Left colon (tissue), 2 donors: ENCODE measurements around the gene FAM107A. TPM values are rescaled to one million over a fixed set of nuclear protein-coding genes. Genes with fewer than 3 reads are reported as not detected.
A peak's percentile ranks its signal among the peaks of the same experiment; 100 is the strongest.
"Not testable (repeated sequence)": the region's sequence is repeated elsewhere in the genome, so short reads cannot be mapped to it uniquely, and the experiment has no call there.

Source experiments
- ATAC-seq: fragments of 200-7000 bp; cut with Tn5 transposase; one replicate; pipeline ENCODE4 v1.9.1; 2020; ENCODE audit warnings: mild to moderate bottlenecking, moderate library complexity
- DNase-seq, 2 donors: peaks; one replicate each; pipeline ENCODE4 v3.0.0-alpha.2; 2020
- intact Hi-C, 2 donors: fragments of 100-400 bp; cut with DNase I in 1 of 2; cut with micrococcal nuclease in 1 of 2; formaldehyde crosslinking; loops; one replicate each; pipeline versions ENCODE4 v1.11.2 to v1.14.0; 2022; cut with DNase I, micrococcal nuclease
- total RNA-seq, 2 donors: library from RNA; stranded (reverse); fragmentation: NEBNext Ultra II Directional; extraction: Animal tissue kit (Norgen Biotek cat#: 25700); gene quantifications; one replicate each; pipeline ENCODE4 v1.2.1, GENCODE V29; 2021
- donor health status: DM: no; HTN: no; CAD: no.
- donor health status: DM: yes; HTN: yes; CAD: no.

The FAM107A gene
- total RNA-seq, 2 donors from 2014 or later = 7.8 to 10.2 TPM

DNA sequence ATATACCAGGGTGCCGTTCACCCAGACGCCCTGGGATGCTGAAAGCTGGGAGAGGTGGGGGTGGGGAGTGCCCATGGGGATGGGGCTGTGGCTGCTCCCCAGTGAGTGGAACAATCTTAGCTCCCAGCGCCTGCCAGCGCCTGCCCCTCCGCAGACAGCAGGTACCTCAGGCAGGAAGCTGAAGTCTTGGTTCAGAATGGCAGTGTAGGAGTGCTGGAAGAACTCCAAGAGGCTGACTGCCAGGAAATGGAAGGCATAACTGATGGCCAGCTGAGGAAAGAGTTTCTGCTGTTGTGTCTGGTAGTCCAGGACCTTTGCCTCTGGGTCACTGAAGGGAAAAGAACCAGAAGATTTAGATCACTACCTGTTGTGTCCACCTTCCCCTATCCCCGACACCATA is 48.6 kb downstream of the FAM107A start:
- peak; percentile 50 to 63 for DNase-seq
- ATAC-seq = peak; percentile 53
- intact Hi-C loops = no loop called here

DNA sequence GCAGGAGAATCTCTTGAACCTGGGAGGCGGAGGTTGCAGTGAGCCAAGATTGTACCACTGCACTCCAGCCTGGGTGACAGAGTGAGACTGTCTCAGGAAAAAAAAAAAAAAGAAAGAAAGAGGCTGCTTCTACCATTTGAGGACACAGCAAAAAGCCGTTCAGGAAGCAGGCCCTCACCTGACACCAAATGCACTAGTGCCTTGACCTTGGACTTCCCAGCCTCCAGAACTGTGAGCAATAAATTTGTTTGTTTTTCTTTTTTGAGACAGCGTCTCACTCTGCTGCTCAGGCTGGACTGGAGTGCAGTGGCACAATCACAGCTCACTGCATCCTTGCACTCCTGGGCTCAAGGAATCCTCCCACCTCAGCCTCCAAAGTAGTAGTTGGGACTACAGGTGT is 49.8 kb downstream of the FAM107A start:
- intact Hi-C loops, ATAC-seq, DNase-seq: not testable (repeated sequence)

DNA sequence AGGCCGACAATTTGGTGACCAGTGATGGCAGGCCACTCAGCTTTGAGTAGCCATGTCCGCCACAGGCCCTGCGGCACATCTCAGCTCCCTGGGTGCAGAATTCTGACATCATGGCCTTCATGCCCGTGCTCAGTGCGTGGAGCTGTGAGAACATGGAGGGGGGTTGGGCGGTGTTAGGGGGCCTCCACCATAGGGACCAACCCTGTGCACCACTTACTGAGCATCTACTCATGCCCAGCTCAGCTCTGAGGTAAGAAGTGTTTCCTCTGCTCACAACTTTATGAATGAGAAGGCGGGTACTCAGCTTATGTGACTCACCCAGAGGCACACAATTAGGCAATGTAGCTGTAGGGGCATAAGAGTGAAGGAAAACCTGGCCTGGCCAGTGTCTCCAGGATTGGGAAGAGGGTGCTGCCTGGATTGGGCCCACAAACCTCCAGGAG is 50.7 kb downstream of the FAM107A start:
- intact Hi-C loops = no loop called here
- DNase-seq (no peak), ATAC-seq (peak; percentile 44)

DNA sequence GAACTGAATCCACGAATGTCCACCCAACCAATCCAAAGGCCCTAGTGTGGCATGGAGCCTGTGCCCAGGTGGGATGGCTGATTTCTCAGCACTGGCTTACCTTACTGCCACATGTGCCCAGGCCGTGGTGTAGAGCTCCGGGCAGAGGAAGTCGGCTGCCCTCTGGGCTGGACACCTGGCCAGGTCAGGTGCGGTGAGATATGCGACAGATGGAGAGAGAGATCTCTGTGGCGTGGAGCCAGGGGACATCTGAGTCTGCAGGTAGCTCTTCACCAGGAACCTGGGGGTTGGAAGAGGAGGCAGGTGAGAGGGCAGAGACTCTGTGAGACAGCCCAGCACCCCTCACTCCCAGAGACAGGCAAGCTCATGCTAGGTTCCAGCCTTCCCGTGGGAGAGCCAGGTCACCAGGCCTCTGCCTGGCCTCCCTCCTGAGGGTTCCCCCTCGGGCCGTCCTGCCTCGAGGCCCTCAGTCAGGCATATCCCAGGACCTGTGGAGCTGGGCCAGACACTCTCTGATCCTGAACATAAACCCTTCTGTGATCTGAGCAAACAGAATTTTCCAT is 52.8 kb downstream of the FAM107A start:
- no peak for DNase-seq
- intact Hi-C loops = no loop called here
- ATAC-seq = no peak

DNA sequence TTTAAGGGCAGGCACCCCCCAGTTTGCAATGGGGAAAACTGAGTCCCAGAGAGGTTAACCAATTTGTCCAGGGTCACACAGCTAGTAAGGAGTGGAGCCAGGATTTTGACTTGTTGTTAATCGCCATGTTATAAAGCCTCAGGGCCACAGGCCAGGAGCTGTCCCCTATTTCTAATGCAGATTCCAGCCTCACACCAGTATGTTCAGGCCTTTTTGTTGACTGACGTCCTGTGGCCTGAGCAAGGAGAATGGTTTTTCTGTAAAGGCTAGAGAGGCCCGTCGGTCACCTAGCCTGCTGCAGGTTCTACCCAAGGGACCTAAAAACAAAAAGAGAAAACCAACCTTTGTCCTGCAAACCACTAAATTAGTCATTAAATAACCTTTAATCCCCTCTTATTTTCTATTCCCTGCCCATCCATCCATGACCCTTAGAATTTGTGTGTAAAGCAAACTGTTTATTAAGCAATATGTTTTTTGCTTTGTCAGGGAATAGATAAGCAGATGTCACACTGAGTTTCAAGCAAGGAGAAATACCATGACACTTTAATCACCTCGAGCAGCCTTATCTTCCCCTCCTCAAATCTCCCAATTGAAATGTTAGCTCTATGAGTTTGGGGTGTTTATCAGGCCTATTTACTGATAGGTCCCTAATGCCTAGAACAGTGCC is 54.3 kb downstream of the FAM107A start:
- no peak for DNase-seq
- no peak for ATAC-seq
- intact Hi-C loops = no loop called here

DNA sequence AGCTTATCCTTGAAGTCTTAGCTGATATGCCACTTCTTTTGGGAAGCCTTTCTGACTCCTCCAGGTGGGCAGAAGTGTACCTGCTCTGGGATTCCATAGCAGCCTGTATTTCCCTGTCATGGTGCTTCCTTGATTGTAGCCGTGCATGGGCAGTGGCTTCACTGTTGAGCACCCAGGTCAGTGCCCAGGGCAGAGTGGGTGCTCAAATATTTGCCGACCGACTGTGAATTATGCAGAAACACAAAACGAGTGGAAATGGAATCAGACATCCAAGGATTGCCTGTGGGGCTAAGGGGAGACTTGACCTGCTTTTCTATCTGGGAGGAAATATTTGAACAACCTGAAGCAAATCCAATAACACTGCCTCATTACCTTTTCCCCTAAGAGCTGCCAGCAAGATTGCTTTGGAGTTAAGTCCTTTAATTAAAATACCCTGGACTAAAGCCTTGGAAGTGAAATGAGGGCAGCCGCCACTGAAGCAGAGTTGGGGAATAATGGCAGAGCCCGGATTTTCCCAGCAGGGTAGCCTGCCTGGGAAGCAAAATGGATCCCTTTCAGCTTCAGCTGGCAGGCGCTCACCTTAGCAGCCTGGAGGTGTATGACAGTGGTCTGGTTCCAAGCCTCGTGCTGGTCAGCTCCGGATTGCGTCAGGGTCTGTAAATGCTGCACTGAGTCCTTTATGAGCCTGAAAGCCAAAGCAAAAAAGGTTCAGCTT is 55.1 kb downstream of the FAM107A start:
- intact Hi-C loops = no loop called here
- ATAC-seq (no peak), DNase-seq (no peak)

DNA sequence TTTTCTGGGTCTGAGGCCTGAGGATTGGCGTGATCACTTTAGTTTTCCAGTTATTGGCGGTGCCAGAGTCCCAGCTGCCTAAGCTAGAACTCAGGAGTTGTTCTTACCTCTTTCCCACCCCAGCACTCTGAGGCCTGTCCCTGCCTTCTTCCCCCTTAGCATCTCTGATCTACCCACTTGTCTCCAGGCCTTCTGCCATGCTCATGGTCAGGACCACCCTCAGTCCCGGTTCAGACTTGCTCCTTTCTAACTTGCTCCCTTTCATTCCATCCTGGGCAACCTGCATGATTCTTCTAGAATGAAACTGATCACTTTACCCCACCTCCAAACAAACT is 55.9 kb downstream of the FAM107A start:
- DNase-seq (no peak), ATAC-seq (no peak)
- intact Hi-C loops = no loop called here

DNA sequence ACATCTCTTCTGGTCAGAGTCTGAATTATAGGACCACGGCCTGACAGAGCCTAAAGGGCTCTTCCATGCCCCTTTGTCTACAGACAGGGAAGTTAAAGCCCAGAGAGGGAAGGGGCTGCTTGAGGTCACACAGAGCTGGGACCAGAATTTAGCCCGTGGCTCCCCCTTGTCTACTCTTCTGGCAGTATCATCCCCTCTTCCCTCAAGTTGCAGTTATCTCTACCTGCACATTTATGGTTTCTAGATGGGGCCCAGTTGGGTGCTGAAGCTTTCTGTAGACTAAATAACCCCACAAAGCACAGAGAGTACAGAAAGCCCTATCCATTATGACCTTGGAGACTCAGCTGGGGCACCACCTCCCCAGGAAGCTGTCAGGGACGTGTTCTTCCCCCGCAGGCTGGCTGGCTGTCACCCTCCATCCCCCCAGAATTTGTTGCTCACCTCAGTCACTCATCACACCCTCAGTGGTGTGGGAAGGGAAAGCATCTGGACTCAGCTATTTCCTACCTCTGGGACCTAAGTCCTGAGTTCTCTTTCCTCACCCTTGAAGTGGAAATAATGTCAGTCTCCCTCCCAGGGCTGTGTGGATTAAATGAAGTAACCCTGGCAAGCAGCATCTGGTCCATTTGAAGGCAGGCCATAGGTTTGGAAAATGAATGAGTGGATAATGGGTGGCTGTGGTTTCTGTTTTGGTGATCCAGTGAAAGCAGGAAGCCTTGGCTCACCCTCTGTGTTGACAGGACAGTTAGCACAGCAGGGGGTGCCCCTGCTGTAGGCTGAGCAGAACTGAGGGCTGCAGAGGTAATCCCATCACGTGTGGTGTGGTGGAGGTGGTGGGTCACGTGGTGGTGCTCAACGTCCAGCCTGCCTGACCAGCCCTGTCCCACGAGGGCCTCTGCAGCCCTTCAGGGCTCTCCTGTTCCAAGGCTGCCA is 56.5 kb downstream of the FAM107A start:
- no peak for ATAC-seq
- intact Hi-C loops = no loop called here
- DNase-seq = no peak

DNA sequence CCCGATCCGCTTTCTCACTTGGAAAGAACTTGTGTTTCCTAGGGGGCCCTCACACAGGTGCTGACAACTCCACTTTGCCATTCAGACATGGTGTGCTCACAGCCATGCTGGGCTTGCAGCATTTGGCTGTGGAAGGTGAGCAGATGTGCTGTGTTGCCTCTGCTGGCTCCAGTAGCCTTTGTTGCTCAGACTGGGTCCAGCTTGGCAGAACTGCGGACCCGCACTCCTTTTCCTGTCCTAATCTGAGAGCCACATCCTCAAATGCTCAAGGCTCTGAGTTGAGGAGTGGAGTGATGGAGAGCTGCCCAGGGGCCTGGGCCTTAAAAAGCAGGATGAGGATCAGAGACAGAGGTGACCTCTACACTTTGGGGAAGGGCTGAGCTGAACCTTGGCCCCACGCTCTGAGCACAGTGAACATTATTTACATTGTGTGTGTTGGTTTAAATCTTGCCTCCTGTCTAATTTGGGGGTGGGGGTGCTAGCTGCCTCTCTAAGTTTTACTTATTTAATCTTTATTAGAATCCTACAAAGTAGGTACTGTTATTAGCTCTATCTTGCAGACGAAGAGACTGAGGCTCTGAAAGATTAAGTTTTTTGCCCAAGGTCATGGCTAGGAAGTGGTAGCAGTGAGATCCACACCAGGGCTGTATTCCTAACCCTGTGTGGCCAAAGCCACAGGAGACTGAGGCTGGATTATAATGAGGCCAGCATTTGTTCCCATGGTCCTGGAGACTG is 57.4 kb downstream of the FAM107A start:
- DNase-seq (no peak), ATAC-seq (no peak)
- intact Hi-C loops = no loop called here

DNA sequence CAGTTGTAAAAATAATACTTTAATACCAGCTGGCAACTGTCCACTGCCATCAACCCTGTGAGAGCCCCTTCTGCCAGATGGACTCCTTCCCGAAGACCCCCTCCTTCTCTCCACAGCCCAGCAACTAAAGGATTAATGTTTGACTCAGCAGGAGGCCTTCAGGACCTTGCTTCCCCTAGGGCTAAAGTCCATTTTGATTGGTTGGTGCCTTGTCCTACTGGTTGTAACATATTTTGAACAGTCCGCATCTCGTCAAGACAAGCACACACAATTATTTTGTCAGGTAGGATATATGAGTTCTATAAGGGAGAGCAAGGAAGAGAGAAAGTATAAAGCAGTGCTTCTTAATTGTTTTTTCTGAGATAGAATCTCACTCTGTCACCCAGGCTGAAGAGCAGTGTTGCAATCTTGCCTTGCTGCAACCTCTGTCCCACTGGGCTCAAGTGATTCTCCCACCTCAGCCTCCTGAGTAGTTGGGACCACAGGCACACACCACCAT is 58.9 kb downstream of the FAM107A start:
- DNase-seq (no peak), ATAC-seq (peak; percentile 42)
- intact Hi-C loops = no loop called here

DNA sequence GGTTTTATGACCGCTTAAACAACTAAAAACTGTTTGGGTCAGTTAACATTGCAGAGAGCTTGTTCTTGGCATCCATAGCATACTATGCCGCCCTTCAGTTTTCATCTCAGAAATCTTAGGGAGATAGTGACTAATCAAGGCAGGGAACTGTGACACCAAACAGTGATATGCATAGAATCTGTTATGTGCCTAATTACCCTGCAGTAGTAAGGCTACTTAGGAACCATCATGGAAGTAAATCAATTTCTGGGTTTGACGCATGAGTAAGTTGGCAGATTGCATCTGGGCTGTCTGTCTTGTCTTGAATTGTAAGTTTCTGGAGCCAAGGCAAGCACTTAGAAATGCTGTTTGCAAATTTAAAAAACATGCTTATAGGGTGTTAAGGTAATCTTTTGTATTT is 62.8 kb downstream of the FAM107A start:
- no peak for DNase-seq
- intact Hi-C loops = no loop called here
- no peak for ATAC-seq

Other genes with a start within 250 kb of the FAM107A start
- gene PXK, start 244.5 kb downstream of the FAM107A start, total RNA-seq = 10 to 100 TPM; 10.2 to 12.6 TPM
- 10 to 100 TPM; 59.5 to 73.3 TPM for gene PDHB, start 143.6 kb downstream of the FAM107A start, total RNA-seq
- 1 to 10 TPM; 5.7 to 6.3 TPM for gene KCTD6, start 85.3 kb downstream of the FAM107A start, total RNA-seq
- gene ACOX2, start 40.2 kb downstream of the FAM107A start, total RNA-seq = 10 to 100 TPM; 17.0 to 17.8 TPM
- gene FAM3D, start 89.4 kb upstream of the FAM107A start, total RNA-seq = 100 to 1,000 TPM; 510 to 690 TPM